Left cardiac atrium (tissue), 4 donors: ENCODE data around the gene PTPRN2. TPM values are rescaled to one million over a fixed set of nuclear protein-coding genes. Genes with fewer than 3 reads are reported as not detected.
"Not testable (repeated sequence)": the region's sequence is repeated elsewhere in the genome, so short reads cannot be mapped to it uniquely, and the experiment has no call there.

Source experiments
- ATAC-seq, 2 donors: fragments of 200-7000 bp; cut with Tn5 transposase; one replicate each; pipeline ENCODE4 v1.9.1; 2020; ENCODE audit warnings: mild to moderate bottlenecking in 2 of 2, moderate library complexity in 2 of 2
- DNase-seq: peaks from one replicate; pipeline ENCODE4 v3.0.0-alpha.2; 2020
- intact Hi-C, 2 donors: fragments of 100-400 bp; cut with DNase I; formaldehyde crosslinking; loops; one replicate each; pipeline versions ENCODE4 v1.14.1 to v1.15.1; 2022 to 2023
- total RNA-seq, 2 donors: library from RNA; stranded (reverse); fragmentation: NEBNext Ultra II Directional; extraction: Animal tissue kit (Norgen Biotek cat#: 25700); gene quantifications; one replicate each; pipeline ENCODE4 v1.2.1, GENCODE V29; 2021
- donor health status: DM: no; HTN: yes; CAD: no.
- donor health status: DM: no; HTN: yes; CAD: no; lungs with severe emphysema.
- donor health status: DM: yes; HTN: yes; CAD: no.
- donor health status: Dilated cardiomyopathy.

The PTPRN2 gene
- total RNA-seq, 2 donors from 2014 or later = 1.9 to 2.3 TPM

GRCh38 chr7:158332516-158332915 is 255.1 kb downstream of the PTPRN2 start:
- intact Hi-C loops, DNase-seq, ATAC-seq: not testable (repeated sequence)

DNA sequence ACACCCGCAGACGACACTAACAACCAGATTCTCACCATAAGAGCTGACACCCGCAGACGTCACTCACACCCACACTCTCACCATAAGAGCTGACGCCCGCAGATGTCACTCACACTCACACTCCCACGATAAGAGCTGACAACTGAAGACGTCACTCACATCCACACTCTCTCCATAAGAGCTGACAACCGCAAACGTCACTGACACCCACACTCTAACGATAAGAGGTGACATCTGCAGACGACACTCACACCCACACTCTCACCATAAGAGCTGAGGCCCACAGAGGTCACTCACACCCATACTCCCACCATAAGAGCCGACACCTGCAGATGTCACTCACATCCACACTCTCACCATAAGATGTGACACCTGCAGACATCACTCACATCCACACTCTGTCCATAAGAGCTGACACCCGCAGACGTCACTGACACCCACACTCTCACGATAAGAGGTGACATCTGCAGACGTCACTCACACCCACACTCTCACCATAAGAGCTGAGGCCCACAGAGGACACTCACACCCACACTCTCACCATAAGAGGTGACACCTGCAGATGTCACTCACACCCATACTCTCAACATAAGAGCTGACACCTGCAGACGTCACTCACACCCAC is 255.7 kb downstream of the PTPRN2 start:
- ATAC-seq, DNase-seq, intact Hi-C loops: not testable (repeated sequence)

DNA sequence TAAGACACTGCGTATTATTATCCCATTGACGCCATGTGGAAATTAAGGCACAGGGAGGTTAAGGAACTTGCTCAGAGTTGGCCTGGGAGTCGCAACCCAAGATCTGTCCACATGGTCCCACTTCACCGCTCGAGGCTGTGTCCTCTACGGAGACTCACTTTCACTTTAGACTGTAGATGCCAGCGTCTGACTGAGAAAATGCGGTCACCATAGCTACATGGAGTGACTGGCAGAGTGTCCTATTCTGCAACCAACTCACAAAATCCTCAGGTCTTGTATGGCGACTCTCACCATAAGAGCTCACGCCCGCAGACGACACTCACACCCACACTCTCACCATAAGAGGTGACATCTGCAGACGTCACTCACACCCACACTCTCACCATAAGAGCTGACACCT is 257.9 kb downstream of the PTPRN2 start:
- intact Hi-C loops = no loop called here
- ATAC-seq = no peak
- DNase-seq = no peak

DNA sequence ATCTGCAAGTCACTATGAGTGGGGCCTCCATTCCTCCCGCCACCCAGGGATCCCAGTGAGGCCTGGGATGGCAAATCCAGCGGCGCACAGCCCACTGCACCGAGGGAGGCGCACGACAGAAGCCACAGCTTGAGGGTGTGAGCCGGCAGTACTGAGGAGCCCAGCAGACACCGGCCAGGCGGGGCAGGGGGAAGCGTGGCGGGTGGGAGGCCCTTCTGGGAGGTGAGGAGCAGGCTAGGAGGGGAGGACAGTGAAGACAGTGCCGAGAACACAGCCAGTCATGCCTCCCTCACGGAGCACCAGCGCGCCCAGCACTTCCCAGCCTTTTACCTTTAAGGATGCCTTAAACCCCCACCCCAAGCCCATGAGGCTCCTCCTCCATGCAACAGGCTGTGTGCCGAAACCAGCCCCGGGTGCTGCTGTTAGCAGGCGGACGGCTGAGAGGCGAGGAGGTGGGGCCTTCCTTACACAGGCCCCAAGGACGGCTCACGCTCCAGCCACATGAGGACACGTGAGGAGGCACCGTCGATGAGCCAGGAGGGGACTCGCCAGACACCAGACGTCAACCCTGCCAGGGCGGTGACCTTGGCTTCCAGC is 258.5 kb downstream of the PTPRN2 start:
- intact Hi-C loops = no loop called here
- ATAC-seq (no peak), DNase-seq (no peak)

GRCh38 chr7:158328376-158329013 is 259.1 kb downstream of the PTPRN2 start:
- DNase-seq (no peak), ATAC-seq (no peak)
- intact Hi-C loops = no loop called here

- intact Hi-C loops = no loop called here
- DNase-seq = no peak
- ATAC-seq = no peak
These were observed 259.9 kb downstream of the PTPRN2 start for GRCh38 chr7:158327571-158328180.

DNA sequence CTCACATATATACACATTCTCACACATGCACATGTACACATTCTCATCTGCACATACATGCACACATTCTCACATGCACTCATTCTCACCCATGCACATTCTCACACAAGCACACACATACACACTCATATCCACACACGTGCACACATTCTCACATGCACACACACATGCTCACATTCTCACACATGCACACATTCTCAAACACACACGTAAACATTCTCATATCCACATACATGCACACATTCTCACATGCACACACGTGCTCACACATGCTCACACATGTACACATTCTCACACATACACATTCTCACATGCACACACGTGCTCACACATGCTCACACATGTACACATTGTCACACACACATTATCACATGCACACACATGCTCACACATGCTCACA is 260.6 kb downstream of the PTPRN2 start:
- DNase-seq (no peak), ATAC-seq (no peak)
- intact Hi-C loops = no loop called here

- peak in 1 of 2 donors; percentile 30 for ATAC-seq
- intact Hi-C loops = no loop called here
- DNase-seq = no peak
These were observed 261.9 kb downstream of the PTPRN2 start for GRCh38 chr7:158325530-158326381.

DNA sequence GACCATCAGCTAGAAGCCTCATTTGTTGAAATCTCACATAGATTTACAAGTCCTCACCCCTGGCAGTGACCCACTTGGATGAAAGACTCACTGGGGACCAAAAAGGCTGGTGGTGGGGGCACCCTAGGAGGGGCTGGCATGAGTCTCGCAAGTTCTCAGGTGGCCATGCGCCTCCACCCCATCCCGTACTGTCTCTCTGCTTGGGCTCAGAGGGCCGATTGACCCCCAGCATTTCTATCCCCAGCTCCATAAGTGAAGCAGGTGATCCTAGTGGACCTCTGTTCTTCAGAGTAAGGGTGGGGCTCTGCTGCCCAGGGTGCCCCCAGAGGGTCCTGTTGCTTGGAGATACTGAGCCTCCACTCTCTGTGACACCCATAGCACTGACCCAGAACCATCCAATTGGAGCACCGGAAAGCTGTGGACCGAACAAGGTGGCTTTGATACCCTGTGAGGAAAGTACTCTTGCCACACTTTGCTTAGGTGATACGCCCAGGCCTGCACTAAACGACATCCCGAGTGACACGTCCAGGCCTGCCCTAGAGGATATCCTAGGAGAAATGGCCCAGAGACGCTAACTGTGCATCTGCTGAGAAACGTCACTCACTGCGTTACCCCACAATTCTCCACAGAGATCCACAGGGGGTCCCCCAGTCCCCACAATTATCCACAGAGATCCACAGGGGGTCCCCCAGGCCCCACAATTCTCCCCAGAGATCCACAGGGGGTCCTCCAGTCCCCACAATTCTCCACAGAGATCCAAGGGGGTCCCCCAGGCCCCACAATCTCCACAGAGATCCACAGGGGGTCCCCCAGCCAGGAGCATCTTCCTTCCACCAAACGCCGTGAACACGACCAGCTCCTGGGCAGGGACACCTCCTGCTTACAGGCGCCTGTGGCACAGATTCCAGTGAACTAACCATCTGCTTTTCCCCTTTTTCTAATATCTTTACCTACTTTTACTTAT is 262.9 kb downstream of the PTPRN2 start:
- ATAC-seq (no peak), DNase-seq (no peak)
- intact Hi-C loops = no loop called here

GRCh38 chr7:158323741-158324396 is 263.8 kb downstream of the PTPRN2 start:
- ATAC-seq (no peak), DNase-seq (no peak)
- intact Hi-C loops = no loop called here

GRCh38 chr7:158322616-158323530 is 264.8 kb downstream of the PTPRN2 start:
- ATAC-seq = no peak
- intact Hi-C loops = no loop called here
- no peak for DNase-seq

- ATAC-seq (no peak), DNase-seq (no peak)
- intact Hi-C loops = no loop called here
These were observed 265.5 kb downstream of the PTPRN2 start for GRCh38 chr7:158321936-158322615.

DNA sequence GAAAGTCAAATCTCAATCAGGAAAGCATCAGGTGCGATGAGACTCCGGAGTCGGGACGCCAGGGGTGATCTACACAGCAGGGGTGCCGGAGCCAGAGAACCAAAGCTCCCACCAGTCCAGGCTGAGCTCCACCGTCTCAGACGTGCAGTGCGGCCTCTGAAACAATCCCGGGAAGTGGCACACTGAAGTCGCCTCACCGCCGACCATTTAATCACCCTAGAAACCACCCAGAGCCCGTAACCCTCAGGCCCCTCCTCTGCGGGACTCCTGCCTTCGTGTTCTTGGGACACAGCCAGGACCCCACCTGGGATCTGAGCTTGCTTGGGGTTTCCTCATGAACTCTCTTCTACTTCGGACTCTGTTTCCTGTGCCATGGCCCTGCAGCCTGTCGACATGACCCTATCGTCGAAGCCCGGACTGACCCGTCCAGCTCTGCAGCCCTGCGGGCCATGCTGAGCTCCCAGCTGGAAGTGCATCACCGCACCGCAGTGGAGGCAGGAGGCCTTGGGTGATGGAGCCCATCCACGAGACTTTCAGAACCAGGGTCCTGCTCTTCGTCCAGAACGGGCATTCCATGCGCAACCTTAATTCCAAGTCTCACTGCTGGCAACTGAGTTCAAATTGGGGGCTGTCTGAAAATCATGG is 266.4 kb downstream of the PTPRN2 start:
- DNase-seq (no peak), ATAC-seq (no peak)
- intact Hi-C loops = no loop called here

DNA sequence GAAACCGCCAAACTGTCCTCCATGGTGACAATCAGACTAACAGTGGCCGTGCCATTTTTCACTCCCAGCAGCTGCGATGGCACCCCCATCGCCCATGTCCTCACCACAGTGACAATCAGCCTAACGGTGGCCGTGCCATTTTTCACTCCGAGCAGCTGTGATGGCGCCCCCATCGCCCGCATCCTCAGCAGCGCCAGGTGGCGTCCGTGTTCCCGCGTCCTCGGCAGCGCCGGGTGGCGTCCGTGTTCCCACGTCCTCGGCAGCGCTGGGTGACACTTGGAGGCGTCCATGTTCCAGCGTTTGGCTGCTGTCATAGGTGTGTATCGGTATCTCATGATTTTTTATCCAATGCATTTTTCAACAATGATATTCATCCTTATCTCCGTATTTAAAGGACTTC is 267.3 kb downstream of the PTPRN2 start:
- no peak for DNase-seq
- intact Hi-C loops = no loop called here
- no peak for ATAC-seq

DNA sequence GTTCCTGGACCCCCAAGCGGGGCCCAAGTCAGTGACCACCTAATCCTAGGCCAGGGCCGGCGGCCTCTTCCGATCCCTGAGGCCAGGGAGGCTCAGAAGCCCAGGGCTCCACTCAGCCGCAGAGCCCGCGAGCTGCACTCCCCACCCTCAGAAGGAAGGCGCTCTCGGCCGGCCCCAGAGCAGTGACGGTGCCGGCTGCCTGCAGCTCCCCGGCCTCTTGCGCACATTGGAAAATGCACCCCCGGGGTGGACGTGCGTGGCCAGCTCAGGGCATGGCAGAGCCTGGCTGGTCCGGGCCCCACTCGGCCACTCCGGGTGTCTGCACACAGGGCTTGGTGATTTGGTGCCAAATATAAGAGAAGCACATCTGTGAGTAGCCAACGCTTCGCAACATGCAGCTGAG is 269.1 kb downstream of the PTPRN2 start:
- intact Hi-C loops = no loop called here
- DNase-seq = no peak
- ATAC-seq = no peak
